Caco-2 (cell line): ENCODE measurements around the gene SLMAP. TPM values are rescaled to one million over a fixed set of nuclear protein-coding genes. Genes with fewer than 3 reads are reported as not detected.
A peak's percentile ranks its signal among the peaks of the same experiment; 100 is the strongest.

Experiments
- BruUV-seq: library from RNA; stranded (reverse); fragments of 400-500 nt; replicated peaks from 2 replicates; lab custom pipeline; 2021; lab: Mats Ljungman, UMichigan
- CTCF ChIA-PET: fragments of 300-600 bp; sonication (Branson Sonifier 250); formaldehyde crosslinking; loops from one replicate; lab custom pipeline; 2022; ENCODE audit warnings: antibody characterized with exemption; lab: Charles Lee
- POLR2A ChIA-PET: fragments of 300-600 bp; sonication (Branson Sonifier 250); formaldehyde crosslinking; loops from one replicate; lab custom pipeline; 2022; ENCODE audit warnings: antibody characterized with exemption; lab: Charles Lee
- DNase-seq, 2 experiments: peaks; one replicate each; pipeline versions ENCODE4 v3.0.0 to v3.0.0-alpha.2; 2020 to 2022
- H3K27me3 ChIP-seq: replicated peaks from 2 replicates; pipeline ENCODE4 v1.6.0; 2011; ENCODE audit warnings: low read length; ENCODE audit not compliant: control insufficient read depth, insufficient read depth
- H3K36me3 ChIP-seq: 2 replicates; pipeline ENCODE4 v1.5.1; 2011; ENCODE audit warnings: low read length; ENCODE audit not compliant: control insufficient read depth, insufficient read depth
- H3K4me1 ChIP-seq: fragments of 250-450 bp; sonication (Bioruptor Pico); 2 replicates; pipeline ENCODE4 v1.5.1; 2020; ENCODE audit warnings: mild to moderate bottlenecking
- H3K4me3 ChIP-seq: 2 replicates; pipeline ENCODE4 v1.5.1; 2011; ENCODE audit warnings: low read depth, mild to moderate bottlenecking, control low read depth, low read length
- H3K9me3 ChIP-seq: fragments of 250-450 bp; sonication (Bioruptor Pico); 2 replicates; pipeline ENCODE4 v1.5.1; 2020; ENCODE audit warnings: mild to moderate bottlenecking, moderate library complexity
- H3K27ac Mint-ChIP-seq: one replicate; pipeline ENCODE4 v1.8.0; 2022; ENCODE audit warnings: mixed read lengths; ENCODE audit not compliant: unreplicated experiment
- H3K27me3 Mint-ChIP-seq: one replicate; pipeline ENCODE4 v1.8.0; 2022; ENCODE audit warnings: mixed read lengths; ENCODE audit not compliant: insufficient read depth, unreplicated experiment
- H3K36me3 Mint-ChIP-seq: one replicate; pipeline ENCODE4 v1.8.0; 2022; ENCODE audit warnings: mild to moderate bottlenecking, mixed read lengths; ENCODE audit not compliant: insufficient read depth, unreplicated experiment
- H3K4me1 Mint-ChIP-seq: one replicate; pipeline ENCODE4 v1.8.0; 2022; ENCODE audit warnings: low read depth, mixed read lengths; ENCODE audit not compliant: unreplicated experiment
- H3K4me3 Mint-ChIP-seq: one replicate; pipeline ENCODE4 v1.8.0; 2022; ENCODE audit warnings: mild to moderate bottlenecking, moderate library complexity, mixed read lengths; ENCODE audit not compliant: unreplicated experiment
- H3K9me3 Mint-ChIP-seq: one replicate; pipeline ENCODE4 v1.8.0; 2022; ENCODE audit warnings: mixed read lengths; ENCODE audit not compliant: unreplicated experiment
- intact Hi-C: fragments of 100-400 bp; cut with micrococcal nuclease; formaldehyde crosslinking; loops from one replicate; pipeline ENCODE4 v1.10.0; 2022; ENCODE audit not compliant: unreplicated experiment
- total RNA-seq: library from RNA; stranded (reverse); gene quantifications from 2 replicates; pipeline ENCODE4 v1.2.3, GENCODE V29; 2022
- TF ChIP-seq, protein P1 (sequence below), 2 experiments: fragments of 200-600 bp in 1 of 2; IDR thresholded peaks; 1 replicate in 1 of 2; 2 replicates in 1 of 2; pipeline versions ENCODE4 v1.5.1 to v1.8.0; 2011 to 2022; ENCODE audit warnings: antibody characterized with exemption in 1 of 2, control low read depth in 1 of 2, inconsistent platforms in 1 of 2, low read depth in 1 of 2, low read length in 1 of 2, mild to moderate bottlenecking in 1 of 2, moderate library complexity in 1 of 2; ENCODE audit not compliant: insufficient read depth in 1 of 2, severe bottlenecking in 1 of 2, unreplicated experiment in 1 of 2

Gene SLMAP
- total RNA-seq, 1 experiment from 2014 or later: 136 TPM

DNA sequence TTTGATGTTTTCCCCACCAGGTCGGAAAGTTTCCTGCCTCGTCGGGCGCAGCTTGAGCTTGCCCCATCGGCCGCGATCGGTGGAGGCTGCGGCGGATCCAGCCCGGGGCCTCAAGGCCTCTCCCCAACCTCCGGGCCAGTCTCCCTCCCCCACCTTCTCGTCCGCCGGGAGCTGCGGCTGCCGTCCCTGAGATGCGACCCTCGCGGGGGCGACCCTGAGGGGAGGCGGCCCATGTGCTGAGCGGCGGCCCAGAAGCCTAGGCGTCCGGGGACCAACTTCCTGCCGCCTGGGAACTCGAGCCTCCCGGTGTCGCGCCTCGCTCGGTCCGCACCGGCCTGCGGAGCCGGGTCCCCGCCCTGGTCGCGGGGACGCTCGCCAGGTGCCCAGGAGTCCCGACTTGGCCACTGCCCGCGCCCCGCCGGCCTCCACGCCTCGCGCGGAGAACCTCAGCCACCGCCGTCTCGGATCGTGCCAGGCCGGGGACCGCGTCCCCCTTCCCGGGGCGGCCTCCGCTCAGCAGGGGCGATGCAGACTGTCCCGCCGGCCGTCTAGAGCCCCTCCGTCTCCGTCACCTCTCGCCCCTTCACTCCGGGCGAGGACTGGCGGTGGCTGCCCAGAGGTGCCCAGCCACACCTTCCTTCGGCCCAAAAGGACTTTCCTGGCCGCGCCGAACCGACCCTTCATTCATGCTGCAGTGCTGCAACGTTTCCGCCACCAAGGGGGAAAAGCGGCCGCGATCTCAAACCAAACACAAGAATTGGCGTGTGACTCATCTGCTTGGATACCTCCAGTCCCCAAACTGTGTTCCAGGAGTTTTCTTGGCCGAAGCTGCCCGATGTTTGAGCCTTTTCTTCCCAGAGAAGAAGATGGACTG, 656 bp downstream of the SLMAP start:
- peak overlapping the region; percentile 95 for H3K27ac Mint-ChIP-seq
- TF ChIP-seq, protein P1, sequence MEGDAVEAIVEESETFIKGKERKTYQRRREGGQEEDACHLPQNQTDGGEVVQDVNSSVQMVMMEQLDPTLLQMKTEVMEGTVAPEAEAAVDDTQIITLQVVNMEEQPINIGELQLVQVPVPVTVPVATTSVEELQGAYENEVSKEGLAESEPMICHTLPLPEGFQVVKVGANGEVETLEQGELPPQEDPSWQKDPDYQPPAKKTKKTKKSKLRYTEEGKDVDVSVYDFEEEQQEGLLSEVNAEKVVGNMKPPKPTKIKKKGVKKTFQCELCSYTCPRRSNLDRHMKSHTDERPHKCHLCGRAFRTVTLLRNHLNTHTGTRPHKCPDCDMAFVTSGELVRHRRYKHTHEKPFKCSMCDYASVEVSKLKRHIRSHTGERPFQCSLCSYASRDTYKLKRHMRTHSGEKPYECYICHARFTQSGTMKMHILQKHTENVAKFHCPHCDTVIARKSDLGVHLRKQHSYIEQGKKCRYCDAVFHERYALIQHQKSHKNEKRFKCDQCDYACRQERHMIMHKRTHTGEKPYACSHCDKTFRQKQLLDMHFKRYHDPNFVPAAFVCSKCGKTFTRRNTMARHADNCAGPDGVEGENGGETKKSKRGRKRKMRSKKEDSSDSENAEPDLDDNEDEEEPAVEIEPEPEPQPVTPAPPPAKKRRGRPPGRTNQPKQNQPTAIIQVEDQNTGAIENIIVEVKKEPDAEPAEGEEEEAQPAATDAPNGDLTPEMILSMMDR (IDR thresholded peaks at IDR 0.05; ENCODE audit: insufficient read depth in 1 of 2, low read depth in 1 of 2, low read length in 1 of 2, severe bottlenecking in 1 of 2, unreplicated experiment in 1 of 2): no peak
- no TSS peak for BruUV-seq
- intact Hi-C loops: loop anchor here (1.0 to 5.0 kb wide), 3 partner anchors 63 to 159 kb away; partner anchors contain the start of genes ARF4 and DENND6A
- H3K4me3 Mint-ChIP-seq: peak overlapping the region; percentile 95
- ChIA-PET POLR2A (interaction anchor here (0.6 to 1.4 kb wide), 4 partner anchors 64 to 201 kb away, joined by 3 to 17 read pairs (median 4); partner anchors contain the start of genes ARF4 and DENND6A), CTCF (interaction anchor here (1.0 kb wide), 2 partner anchors 11 to 100 kb away, joined by 3 read pairs; no protein-coding TSS in a partner anchor)
- peaks cover 17% of the 10 kb centered on the region for H3K4me1 ChIP-seq
- H3K4me1 Mint-ChIP-seq: peaks cover 12% of the 10 kb centered on the region
- H3K27me3 Mint-ChIP-seq: no peaks in the 10 kb centered on the region
- 0 out of 2 replicates have a peak, but pooled peaks cover 1% of the 10 kb centered on the region for H3K36me3 ChIP-seq
- peak overlapping the region; percentile 99 for H3K4me3 ChIP-seq
- H3K9me3 ChIP-seq: no peaks in the 10 kb centered on the region
- peak in 1 of 2 experiments; percentile 47 for DNase-seq
- peaks cover 58% of the 10 kb centered on the region for H3K36me3 Mint-ChIP-seq
- H3K27me3 ChIP-seq: no peaks in the 10 kb centered on the region
- H3K9me3 Mint-ChIP-seq: no peaks in the 10 kb centered on the region

DNA sequence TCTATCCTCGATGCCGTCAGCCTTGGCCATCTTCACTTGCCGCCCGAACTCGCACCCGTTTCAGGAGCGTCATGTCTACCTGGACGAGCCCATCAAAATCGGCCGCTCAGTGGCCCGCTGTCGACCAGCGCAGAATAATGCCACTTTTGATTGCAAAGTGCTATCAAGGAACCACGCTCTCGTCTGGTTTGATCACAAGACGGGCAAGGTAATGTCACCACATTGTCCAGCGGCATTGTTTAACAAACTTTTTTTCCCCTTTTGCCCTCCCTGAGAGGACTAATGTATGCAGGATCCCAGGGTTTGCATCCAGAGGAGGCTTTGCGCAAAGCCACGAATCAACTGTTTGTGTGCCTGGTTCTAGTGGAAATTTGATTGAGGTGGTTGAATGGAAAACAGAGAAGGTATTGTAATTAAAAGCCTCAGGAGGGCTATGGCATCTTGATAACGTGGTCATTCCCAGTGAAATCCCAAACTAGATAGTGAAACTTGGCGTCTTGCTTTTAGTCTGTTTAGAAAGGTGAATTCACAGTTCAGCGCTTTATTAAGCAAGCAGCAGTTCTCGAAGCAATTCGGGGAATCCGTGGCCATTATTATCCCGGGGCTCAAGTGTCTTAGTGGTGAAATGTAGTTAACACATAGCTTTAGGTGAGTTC, 1.7 kb downstream of the SLMAP start:
- CTCF ChIA-PET: no interaction called here
- 0 out of 2 replicates have a peak, but pooled peaks cover 1% of the 10 kb centered on the region for H3K36me3 ChIP-seq
- intact Hi-C loops: loop anchor here (1.0 to 5.0 kb wide), 2 partner anchors 70 to 90 kb away; no protein-coding TSS in a partner anchor
- TF ChIP-seq, protein P1 (IDR thresholded peaks at IDR 0.05; ENCODE audit: insufficient read depth in 1 of 2, low read depth in 1 of 2, low read length in 1 of 2, severe bottlenecking in 1 of 2, unreplicated experiment in 1 of 2): no peak
- no peaks in the 10 kb centered on the region for H3K27me3 ChIP-seq
- peaks cover 12% of the 10 kb centered on the region for H3K4me1 Mint-ChIP-seq
- H3K4me3 Mint-ChIP-seq: peak overlapping the region; percentile 95
- H3K4me1 ChIP-seq: peaks cover 7% of the 10 kb centered on the region
- H3K9me3 Mint-ChIP-seq: no peaks in the 10 kb centered on the region
- H3K4me3 ChIP-seq: peak overlapping the region; percentile 99
- H3K27ac Mint-ChIP-seq: peak overlapping the region; percentile 95
- DNase-seq: peak in 1 of 2 experiments; percentile 32
- H3K27me3 Mint-ChIP-seq: no peaks in the 10 kb centered on the region
- peaks cover 65% of the 10 kb centered on the region for H3K36me3 Mint-ChIP-seq
- POLR2A ChIA-PET: interaction anchor here (0.6 to 0.7 kb wide), 2 partner anchors 45 to 65 kb away, joined by 3 read pairs; no protein-coding TSS in a partner anchor
- TSS peak; percentile 40 for BruUV-seq
- H3K9me3 ChIP-seq: no peaks in the 10 kb centered on the region

DNA sequence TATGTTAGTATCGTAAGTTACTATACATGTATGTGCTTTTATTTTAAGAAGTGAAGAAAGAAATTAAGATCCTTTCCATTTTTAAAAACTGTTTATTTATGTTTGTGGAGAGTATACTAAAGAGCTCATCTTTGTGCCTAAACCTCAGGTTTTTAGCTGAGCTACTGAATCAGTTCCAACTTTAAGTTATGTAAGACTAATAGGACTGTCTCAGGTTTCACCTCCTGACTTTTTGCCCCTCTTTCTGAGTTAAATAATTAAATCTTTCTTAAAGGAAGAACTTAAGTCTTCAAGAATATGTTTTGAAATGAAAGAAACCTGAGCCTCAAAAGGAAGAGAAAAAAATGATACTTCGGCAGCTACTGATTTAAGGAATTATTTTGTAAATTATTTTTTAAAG, 2.6 kb downstream of the SLMAP start:
- Histone ChIP-seq H3K4me1 (peaks cover 3% of the 10 kb centered on the region; the same call in 1 of the 2 replicates), H3K9me3 (no peaks in the 10 kb centered on the region), H3K4me3 (no peak overlapping the region), H3K36me3 (0 out of 2 replicates have a peak, but pooled peaks cover 1% of the 10 kb centered on the region), H3K27me3 (no peaks in the 10 kb centered on the region)
- Mint-ChIP-seq H3K27me3 (no peaks in the 10 kb centered on the region), H3K4me3 (peak overlapping the region; percentile 95), H3K4me1 (peaks cover 10% of the 10 kb centered on the region), H3K9me3 (no peaks in the 10 kb centered on the region), H3K27ac (no peak overlapping the region), H3K36me3 (peaks cover 75% of the 10 kb centered on the region)
- TF ChIP-seq, protein P1 (IDR thresholded peaks at IDR 0.05; ENCODE audit: insufficient read depth in 1 of 2, low read depth in 1 of 2, low read length in 1 of 2, severe bottlenecking in 1 of 2, unreplicated experiment in 1 of 2): no peak
- no peak for DNase-seq
- ChIA-PET CTCF (no interaction called here), POLR2A (interaction anchor here (0.6 to 0.7 kb wide), 2 partner anchors 44 to 66 kb away, joined by 3 read pairs; no protein-coding TSS in a partner anchor)
- no TSS peak for BruUV-seq
- intact Hi-C loops: loop anchor here (1.0 to 5.0 kb wide), 2 partner anchors 69 to 89 kb away; no protein-coding TSS in a partner anchor
